Upper lobe of left lung (tissue), 6 donors: Measurements from ENCODE around the gene ATXN2. TPM values are rescaled to one million over a fixed set of nuclear protein-coding genes. Genes with fewer than 3 reads are reported as not detected.

Experiments used
- ATAC-seq, 2 donors: fragments of 200-7000 bp; cut with Tn5 transposase; one replicate each; pipeline ENCODE4 v1.9.1; 2022; ENCODE audit warnings: mild to moderate bottlenecking in 2 of 2, moderate library complexity in 2 of 2; ENCODE audit not compliant: low FRiP score in 2 of 2
- DNase-seq, 2 donors: peaks; one replicate each; pipeline ENCODE4 v3.0.0-alpha.2; 2019 to 2020
- H3K27ac ChIP-seq, 4 donors: fragments of 200-600 bp; sonication (generic); one replicate each; pipeline ENCODE4 v1.5.1; 2016 to 2019
- H3K27me3 ChIP-seq, 4 donors: fragments of 200-600 bp; sonication (generic); one replicate each; pipeline ENCODE4 v1.5.1; 2017 to 2019
- H3K36me3 ChIP-seq, 4 donors: fragments of 200-600 bp; sonication (generic); one replicate each; pipeline ENCODE4 v1.5.1; 2016 to 2019
- H3K4me1 ChIP-seq, 4 donors: fragments of 200-600 bp; sonication (generic); one replicate each; pipeline ENCODE4 v1.5.1; 2018 to 2019
- H3K4me3 ChIP-seq, 4 donors: fragments of 200-600 bp; sonication (generic); one replicate each; pipeline ENCODE4 v1.5.1; 2017 to 2019; ENCODE audit warnings: mild to moderate bottlenecking in 2 of 4, moderate library complexity in 1 of 4
- H3K9me3 ChIP-seq, 4 donors: fragments of 200-600 bp; sonication (generic); one replicate each; pipeline ENCODE4 v1.5.1; 2018 to 2019
- CTCF ChIP-seq, 6 experiments: fragments of 450-650 bp in 4 of 6; fragments of 200-600 bp in 2 of 6; sonication (generic) in 2 of 6; IDR thresholded peaks; one replicate each; pipeline ENCODE4 v1.5.1; 2016 to 2019; ENCODE audit warnings: antibody characterized with exemption in 6 of 6
- EP300 ChIP-seq, 4 donors: sonication (generic); formaldehyde crosslinking; IDR thresholded peaks; one replicate each; pipeline ENCODE4 v1.5.1; 2017; ENCODE audit warnings: antibody characterized with exemption in 4 of 4, control low read depth in 2 of 4
- POLR2A ChIP-seq, 4 donors: fragments of 450-650 bp; IDR thresholded peaks; one replicate each; pipeline ENCODE4 v1.5.1; 2016 to 2017; ENCODE audit warnings: antibody characterized with exemption in 4 of 4, mild to moderate bottlenecking in 2 of 4
- POLR2AphosphoS5 ChIP-seq, 2 donors: sonication (generic); formaldehyde crosslinking; IDR thresholded peaks; one replicate each; pipeline ENCODE4 v1.5.1; 2017; ENCODE audit warnings: antibody characterized with exemption in 2 of 2
- WGBS, 2 donors: methylation state at CpG; one replicate each; pipeline ENCODE4 v1.1.5; 2017 to 2018; 5-methylcytosine and 5-hydroxymethylcytosine counted together
- total RNA-seq, 6 donors: library from RNA; depleted of rRNA in 4 of 6; stranded (reverse); fragments of >200 nt in 4 of 6; gene quantifications; one replicate each; pipeline versions ENCODE4 v1.1.0 to v1.2.1, GENCODE V29; 2016 to 2021
- donor health status: DM: no; HTN: no; CAD: no; lungs with moderate emphysema.
- donor health status: DM: no; HTN: yes; CAD: no; lungs with severe emphysema.

Gene ATXN2
- total RNA-seq, 6 donors from 2014 or later: 50.7 to 189 (median 75.2) TPM

DNA sequence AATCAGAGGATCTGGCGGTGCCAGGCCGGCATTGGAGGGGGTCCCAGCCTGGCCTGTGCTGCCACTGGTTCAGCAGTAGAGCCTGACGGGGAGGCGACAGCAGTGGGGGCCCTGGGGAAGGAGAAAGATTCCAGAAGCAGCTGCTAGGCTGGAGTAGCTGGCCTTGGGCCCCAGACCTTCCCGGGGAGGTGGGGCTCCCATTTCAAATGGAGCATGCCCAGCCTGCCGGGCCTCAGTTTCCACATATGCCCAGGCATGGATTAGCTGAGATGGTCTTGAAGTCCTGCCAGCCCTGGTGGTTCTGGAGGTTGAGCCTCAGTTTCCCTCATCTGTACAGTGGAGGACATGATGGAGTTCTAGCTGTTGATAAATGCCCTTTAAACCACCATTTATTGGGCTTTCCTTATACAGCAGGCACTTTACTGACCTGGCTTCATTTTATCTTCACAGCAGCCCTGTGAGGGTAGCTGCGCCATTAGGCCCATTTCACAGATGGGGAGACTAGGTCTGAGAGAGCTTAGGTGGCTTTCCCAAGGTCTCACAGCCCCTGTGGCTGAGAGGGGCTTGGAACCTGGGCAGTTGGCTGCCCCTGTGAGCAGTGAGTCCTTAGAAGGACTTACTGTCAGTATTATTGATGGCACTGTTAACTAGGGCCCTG, 171.6 kb downstream of the ATXN2 start:
- Histone ChIP-seq H3K4me3 (no peak overlapping the region), H3K9me3 (no peaks in the 10 kb centered on the region), H3K27me3 (no peaks in the 10 kb centered on the region), H3K4me1 (peaks cover 67 to 83% (median 77%) of the 10 kb centered on the region in 4 donors), H3K27ac (peak overlapping the region in 3 of 4 donors; percentile 81 to 89 (median 87)), H3K36me3 (peaks cover 0 to 2% (median 0%) of the 10 kb centered on the region in 4 donors)
- DNase-seq: no peak
- TF ChIP-seq POLR2AphosphoS5 (IDR thresholded peaks at IDR 0.05) (no peak), CTCF (IDR thresholded peaks at IDR 0.05) (no peak), POLR2A (IDR thresholded peaks at IDR 0.05) (no peak), EP300 (IDR thresholded peaks at IDR 0.05) (no peak)
- WGBS, 2 donors: 88 to 89% methylated on average over 7 of the region's 7 CpGs
- no peak for ATAC-seq

DNA sequence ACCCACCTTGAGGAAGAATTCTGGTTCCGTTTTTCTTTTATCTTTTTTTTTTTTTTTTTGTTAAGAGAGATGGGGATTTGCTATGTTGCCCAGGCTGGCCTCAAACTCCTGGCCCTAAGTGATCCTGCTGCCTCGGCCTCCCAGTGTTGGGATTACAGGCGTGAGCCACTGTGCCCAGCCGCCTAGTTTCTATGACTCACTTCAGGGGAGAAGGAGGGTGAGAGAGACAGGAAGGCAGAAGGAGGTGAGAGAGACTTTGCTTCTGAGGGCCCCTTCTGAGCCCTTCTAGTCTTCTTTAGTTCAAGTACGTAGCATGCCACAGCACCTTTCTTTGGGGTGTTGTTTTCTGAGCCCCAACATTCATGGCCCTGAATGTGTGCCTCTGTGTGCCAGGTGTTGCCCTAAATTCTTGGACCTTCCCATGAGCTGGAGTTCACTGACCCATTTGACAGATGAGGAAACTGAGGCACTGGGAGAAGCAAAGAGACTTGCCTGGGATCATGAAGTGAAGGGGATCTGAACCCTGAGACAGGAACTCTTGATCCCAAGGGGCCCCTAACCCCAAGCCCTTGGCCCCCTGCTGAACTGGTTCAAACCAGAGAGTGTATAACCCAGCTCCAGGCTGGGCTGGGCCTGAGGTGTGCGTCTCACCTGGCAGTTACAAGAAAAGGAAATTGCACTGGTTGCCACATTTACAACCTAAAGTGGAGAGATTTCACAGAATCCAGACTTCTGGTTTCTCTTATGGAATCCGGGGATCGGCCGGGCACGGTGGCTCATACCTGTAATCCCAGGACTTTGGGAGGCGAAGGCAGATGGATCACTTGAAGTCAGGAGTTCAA, 172.6 kb downstream of the ATXN2 start:
- ATAC-seq: no peak
- Histone ChIP-seq H3K4me1 (peaks cover 66 to 81% (median 68%) of the 10 kb centered on the region in 4 donors), H3K9me3 (no peaks in the 10 kb centered on the region), H3K4me3 (no peak overlapping the region), H3K27me3 (no peaks in the 10 kb centered on the region), H3K36me3 (peaks cover 0 to 8% (median 3%) of the 10 kb centered on the region in 4 donors), H3K27ac (peak overlapping the region in 3 of 4 donors; percentile 35 to 89 (median 87))
- 71 to 82% methylated on average over 11 of the region's 11 CpGs for WGBS, 2 donors
- no peak for DNase-seq
- TF ChIP-seq CTCF (IDR thresholded peaks at IDR 0.05): no peak
- no peak for TF ChIP-seq POLR2AphosphoS5 (IDR thresholded peaks at IDR 0.05)
- no peak for TF ChIP-seq POLR2A (IDR thresholded peaks at IDR 0.05)
- TF ChIP-seq EP300 (IDR thresholded peaks at IDR 0.05): no peak

DNA sequence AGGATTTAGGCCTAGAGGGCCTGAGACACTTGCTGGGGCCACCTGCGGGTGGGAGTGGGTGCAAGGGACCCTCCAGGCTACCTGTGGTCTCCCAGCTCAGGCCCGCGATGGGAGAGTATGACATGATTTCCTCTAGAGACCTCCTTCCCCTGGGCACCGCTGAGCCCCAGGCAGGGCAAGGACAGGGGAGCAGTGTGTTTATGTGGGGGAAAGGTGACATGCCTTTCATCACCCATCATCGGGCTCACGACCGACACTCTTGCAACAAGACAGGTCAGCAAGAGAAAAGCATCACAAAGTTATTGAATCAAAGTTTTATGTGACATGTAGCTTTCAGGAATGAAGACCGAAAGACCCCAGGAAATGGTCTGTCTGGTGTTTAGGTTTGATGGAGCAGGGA, 173.5 kb downstream of the ATXN2 start:
- 73 to 74% methylated on average over 5 to 8 of the region's 8 CpGs for WGBS, 2 donors
- no peak for TF ChIP-seq CTCF (IDR thresholded peaks at IDR 0.05)
- TF ChIP-seq POLR2AphosphoS5 (IDR thresholded peaks at IDR 0.05): no peak
- no peak for TF ChIP-seq EP300 (IDR thresholded peaks at IDR 0.05)
- no peak for TF ChIP-seq POLR2A (IDR thresholded peaks at IDR 0.05)
- ATAC-seq (no peak), DNase-seq (no peak)
- Histone ChIP-seq H3K36me3 (peaks cover 0 to 16% (median 8%) of the 10 kb centered on the region in 4 donors), H3K4me3 (no peak overlapping the region), H3K9me3 (no peaks in the 10 kb centered on the region), H3K27ac (peak overlapping the region in 3 of 4 donors; percentile 32 to 49 (median 46)), H3K4me1 (peaks cover 58 to 72% (median 61%) of the 10 kb centered on the region in 4 donors), H3K27me3 (no peaks in the 10 kb centered on the region)

DNA sequence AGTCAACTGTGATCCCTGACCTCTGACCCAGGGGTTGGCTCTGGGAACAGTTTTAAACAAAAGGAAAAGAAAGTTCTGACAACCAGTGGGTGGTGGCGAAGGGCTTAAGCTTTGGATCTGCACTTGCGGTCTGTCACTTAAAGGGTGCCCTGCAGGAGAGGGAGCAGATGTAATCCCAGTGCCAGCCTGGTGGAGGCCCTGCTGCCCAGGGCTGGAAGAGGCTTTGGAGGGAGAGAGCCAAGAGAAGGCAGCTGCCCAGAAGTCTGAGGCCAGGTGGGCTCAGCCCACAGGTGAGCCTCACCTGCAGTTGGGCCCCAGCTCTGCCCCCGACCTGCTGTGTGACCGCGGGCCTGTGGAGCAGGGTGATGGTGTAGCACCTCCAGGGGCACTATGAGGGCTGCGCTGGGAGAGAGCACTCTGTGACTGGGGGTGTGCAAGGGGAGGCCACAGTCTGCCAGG, 174.3 kb downstream of the ATXN2 start:
- H3K4me3 ChIP-seq: no peak overlapping the region
- TF ChIP-seq EP300 (IDR thresholded peaks at IDR 0.05) (no peak), POLR2A (IDR thresholded peaks at IDR 0.05) (no peak), POLR2AphosphoS5 (IDR thresholded peaks at IDR 0.05) (no peak)
- H3K27ac ChIP-seq: peak overlapping the region in 3 of 4 donors; percentile 32 to 49 (median 46)
- DNase-seq (no peak), ATAC-seq (no peak)
- WGBS, 2 donors: 89 to 98% methylated on average over 5 to 6 of the region's 6 CpGs
- no peaks in the 10 kb centered on the region for H3K27me3 ChIP-seq
- peaks cover 0 to 24% (median 11%) of the 10 kb centered on the region in 4 donors for H3K36me3 ChIP-seq
- no peaks in the 10 kb centered on the region for H3K9me3 ChIP-seq
- peaks cover 49 to 64% (median 53%) of the 10 kb centered on the region in 4 donors for H3K4me1 ChIP-seq

DNA sequence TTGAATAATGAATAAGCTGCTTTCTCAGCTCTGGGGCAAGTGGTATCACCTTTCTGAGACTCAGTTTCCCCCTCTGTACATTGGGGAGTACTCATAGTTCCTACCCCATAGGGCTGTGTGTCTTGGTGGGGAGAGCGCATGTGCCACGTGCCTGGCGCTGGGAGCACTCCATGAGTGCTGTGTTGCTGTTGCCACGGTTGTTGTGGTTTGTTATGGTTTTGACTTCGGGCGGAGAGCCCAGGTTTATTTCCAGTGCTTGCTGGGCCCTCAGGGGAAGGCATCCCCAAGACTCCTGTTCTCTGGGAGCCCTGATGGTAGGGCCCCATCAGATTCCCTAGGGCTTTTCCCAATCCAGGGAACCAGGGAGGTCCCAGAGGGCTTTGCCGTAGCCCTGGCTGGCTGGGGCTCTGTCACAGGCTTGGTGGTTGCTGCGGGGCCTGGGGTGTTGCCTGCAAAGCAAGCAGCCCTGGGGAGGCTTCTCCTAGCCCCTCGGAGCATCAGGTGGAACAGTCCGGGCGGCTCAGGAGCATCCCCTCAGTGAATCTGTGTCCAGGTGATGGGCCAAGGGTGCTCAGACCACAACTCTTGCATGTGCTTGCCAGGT, 174.8 kb downstream of the ATXN2 start:
- no peak for TF ChIP-seq POLR2AphosphoS5 (IDR thresholded peaks at IDR 0.05)
- no peak for TF ChIP-seq CTCF (IDR thresholded peaks at IDR 0.05)
- no peak for TF ChIP-seq POLR2A (IDR thresholded peaks at IDR 0.05)
- no peak for TF ChIP-seq EP300 (IDR thresholded peaks at IDR 0.05)
- DNase-seq (no peak), ATAC-seq (no peak)
- Histone ChIP-seq H3K4me1 (peaks cover 44 to 58% (median 48%) of the 10 kb centered on the region in 4 donors), H3K9me3 (no peaks in the 10 kb centered on the region), H3K27me3 (no peaks in the 10 kb centered on the region), H3K27ac (peak overlapping the region in 2 of 4 donors; percentile 17 to 32), H3K36me3 (peaks cover 0 to 30% (median 14%) of the 10 kb centered on the region in 4 donors), H3K4me3 (no peak overlapping the region)
- WGBS, 2 donors: 88 to 90% methylated on average over 5 to 10 of the region's 11 CpGs
